HG03103 (cell line): ENCODE results near the gene ABCC1.
"Not testable (repeated sequence)": the region's sequence is repeated elsewhere in the genome, so short reads cannot be mapped to it uniquely, and the experiment has no call there.

Experiments used
- ATAC-seq: cut with Tn5 transposase; IDR thresholded peaks from one replicate; pipeline ENCODE4 v1.9.1; 2021; ENCODE audit warnings: low read depth; ENCODE audit not compliant: unreplicated experiment

Gene ABCC1

DNA sequence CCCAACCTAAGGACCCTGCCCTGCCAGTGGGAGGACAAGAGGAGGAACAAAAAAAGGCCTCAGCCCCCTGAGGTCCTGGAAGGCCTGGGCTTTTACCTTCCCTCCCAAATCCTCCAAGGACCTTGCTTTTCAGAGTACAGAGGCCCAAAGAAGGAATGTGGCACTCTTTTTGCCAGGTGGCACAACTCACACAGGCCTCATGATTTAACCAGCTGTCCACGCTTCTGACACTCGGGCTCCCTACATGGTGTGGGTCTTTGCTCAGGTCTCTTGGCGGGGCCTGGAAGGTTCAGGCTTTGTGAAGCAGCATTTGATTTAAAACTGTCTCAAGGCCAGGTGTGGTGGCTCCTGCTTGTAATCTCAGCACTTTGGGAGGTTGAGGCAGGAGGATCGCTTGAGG lies 153.3 kb downstream of the ABCC1 start:
- ATAC-seq, result no peak

DNA sequence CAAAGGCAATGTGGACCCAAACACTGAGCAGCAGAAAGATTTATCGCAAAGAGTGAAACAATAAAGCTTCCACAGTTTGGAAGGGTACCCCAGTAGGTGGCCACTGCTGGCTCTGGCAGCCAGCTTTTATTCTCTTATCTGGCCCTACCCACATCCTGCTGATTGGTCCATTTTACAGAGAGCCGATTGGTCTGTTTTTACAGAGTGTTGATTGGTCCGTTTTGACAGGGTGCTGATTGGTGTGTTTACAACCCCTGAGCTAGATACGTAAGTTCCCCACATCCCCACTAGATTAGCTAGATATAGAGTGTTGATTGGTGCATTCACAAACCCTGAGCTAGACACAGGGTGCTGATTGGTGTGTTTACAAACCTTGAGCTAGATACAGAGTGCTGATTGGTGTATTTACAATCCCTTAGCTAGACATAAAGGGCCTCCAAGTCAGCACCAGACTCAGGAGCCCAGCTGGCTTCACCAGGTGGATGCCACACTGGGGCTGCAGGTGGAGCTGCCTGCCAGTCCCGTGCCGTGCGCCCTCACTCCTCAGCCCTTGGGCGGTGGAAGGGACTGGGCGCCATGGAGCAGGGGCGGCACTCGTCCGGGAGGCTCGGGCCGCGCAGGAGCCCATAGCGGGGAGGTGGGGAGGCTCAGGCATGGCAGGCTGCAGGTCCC lies 154.9 kb downstream of the ABCC1 start:
- not testable (repeated sequence) for ATAC-seq

DNA sequence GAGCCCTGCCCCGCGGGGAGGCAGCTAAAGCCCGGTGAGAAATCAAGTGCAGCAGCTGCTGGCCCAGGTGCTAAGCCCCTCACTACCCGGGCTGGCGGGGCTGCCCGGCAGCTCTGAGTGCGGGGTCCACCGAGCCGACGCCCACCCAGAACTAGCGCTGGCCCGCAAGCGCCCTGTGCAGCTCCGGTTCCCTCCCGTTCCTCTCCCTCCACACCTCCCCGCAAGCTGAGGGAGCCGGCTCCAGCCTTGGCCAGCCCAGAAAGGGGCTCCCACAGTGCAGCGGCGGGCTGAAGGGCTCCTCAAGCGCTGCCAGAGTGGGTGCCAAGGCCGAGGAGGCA lies 155.4 kb downstream of the ABCC1 start:
- not testable (repeated sequence) for ATAC-seq

DNA sequence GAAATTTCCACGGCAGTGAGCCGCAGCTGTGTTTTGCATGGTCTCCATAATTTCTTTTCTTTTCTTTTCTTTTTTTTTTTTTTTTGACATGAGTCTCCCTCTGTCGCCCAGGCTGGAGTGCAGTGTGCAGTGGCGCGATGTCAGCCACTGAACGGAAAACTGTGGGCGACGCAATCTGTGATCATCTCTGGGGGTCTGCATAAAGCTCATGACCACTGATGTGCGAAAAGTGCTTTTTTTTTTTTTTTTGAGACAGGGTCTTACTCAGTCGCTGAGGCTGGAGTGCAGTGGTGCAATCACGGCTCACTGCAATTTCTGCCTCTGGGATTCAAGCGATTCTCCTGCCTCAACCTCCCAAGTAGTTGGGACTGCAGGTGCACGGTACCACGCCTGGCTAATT lies 156.2 kb downstream of the ABCC1 start:
- no peak for ATAC-seq

DNA sequence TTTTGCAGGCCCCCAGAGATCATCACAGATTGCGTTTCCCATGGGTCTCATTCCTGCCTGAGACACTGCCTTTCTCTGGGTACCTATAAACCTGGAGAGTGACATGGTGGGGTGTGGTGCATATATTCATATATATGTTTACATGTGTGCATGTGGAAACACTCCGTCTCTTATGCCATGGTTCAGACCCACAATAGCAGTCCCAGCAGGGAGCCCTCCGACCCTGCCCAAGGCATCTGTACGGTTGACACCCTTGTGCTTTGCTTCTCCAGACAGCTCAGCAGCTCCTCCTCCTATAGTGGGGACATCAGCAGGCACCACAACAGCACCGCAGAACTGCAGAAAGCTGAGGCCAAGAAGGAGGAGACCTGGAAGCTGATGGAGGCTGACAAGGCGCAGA lies 157.1 kb downstream of the ABCC1 start:
- no peak for ATAC-seq

DNA sequence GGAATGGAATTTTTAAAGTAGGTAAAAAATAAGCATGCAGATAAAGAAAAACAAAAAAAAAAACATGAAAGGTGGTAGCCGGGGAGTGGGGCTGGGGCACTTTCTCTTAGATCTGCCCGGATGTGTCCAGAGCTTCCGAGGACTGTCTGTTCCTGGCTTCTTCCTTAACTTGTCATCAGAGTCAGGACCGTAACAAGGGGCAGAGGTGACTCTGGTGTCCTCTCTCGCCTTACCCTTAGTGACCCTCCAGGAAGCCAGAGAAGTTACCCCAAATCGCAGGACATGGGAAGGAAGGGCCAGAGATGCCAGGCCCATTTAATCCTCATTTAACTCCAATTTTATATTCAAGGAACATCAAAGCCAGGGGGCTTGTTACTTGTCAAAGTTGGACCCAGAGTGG lies 158.4 kb downstream of the ABCC1 start:
- ATAC-seq, result no peak

DNA sequence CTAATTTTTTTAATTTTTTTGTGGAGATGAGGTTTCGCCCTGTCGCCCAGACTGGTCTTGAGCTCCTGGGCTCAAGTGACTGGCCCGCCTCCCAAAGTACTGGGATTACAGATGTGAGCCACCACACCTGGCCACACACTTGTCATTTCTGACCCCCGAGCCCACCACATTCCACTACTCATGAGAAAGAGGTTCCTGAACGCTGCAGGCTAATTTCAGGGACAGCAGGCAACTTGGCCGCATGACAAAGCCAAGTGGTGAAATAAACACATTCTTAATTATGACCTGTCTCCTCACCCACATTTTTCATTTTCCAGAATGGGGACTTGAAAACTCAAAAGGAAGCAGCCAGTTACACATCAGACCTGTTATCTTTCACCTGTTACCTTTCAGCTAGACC lies 159.3 kb downstream of the ABCC1 start:
- no peak for ATAC-seq

DNA sequence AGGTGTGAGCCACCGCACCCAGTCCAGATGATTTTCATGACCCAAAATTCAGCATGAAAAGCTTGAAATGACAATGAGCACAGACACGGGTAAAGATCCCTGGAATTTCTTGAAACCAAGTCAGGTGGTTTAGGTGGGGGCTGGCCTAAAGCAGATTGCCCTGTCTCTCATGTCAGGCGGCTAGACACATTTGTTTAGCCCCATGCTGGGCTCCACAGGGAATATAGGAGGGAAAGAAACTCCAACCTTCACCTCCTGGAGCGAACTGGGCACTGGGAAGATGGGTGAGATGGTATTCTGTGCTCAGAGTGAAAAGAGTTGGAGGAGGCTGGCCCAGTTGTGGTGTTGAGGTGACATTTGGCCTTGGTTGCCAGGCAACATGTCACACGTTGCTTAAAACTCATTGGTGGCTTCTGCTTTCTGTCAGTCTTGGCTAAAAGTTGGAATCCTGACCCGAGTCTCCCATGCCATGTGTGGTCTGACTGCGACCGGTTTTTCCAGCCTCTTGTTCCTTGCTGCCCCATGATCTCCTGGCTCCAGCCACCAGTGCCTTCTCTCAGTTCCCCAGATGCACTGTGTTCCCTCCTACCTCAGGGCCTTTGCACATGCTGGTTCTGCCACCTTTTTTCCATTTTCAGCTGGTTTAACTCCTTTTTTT lies 160.2 kb downstream of the ABCC1 start:
- no peak for ATAC-seq

DNA sequence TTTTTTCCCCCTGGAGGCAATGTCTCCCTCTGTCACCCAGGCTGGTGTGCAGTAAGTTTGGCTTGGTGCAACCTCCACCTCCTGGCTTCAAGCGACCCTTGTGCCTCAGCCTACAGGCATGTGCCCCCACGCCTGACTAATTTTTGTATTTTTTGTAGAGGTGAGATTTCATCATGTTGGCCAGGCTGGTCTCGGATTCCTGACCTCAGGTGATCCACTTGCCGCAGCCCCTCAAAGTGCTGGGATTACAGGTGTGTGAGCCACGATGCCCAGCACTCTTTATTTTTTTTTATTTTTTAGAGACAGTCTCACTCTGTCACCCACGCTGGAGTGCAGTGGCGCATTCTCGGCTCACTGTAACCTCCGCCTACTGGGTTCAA lies 160.7 kb downstream of the ABCC1 start:
- no peak for ATAC-seq

DNA sequence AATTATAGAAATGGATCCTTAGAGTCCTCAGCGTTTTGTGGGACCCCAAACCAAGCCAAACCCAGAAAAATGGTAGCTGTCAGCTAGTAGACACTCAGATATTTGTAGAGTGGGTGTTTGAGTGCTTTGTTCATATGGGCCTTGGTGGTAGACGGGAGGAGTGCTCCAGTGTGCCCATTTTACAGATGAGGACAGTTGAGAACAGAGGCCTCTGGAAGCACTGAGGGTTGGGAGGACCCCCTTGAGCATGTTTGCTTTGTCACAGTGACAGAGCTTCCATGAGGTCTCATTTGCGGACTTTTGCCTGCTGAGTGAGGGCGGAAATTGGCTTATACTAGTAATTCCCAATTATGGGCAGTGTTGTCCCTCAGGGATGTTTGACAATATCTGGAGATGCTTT lies 162.2 kb downstream of the ABCC1 start:
- no peak for ATAC-seq

DNA sequence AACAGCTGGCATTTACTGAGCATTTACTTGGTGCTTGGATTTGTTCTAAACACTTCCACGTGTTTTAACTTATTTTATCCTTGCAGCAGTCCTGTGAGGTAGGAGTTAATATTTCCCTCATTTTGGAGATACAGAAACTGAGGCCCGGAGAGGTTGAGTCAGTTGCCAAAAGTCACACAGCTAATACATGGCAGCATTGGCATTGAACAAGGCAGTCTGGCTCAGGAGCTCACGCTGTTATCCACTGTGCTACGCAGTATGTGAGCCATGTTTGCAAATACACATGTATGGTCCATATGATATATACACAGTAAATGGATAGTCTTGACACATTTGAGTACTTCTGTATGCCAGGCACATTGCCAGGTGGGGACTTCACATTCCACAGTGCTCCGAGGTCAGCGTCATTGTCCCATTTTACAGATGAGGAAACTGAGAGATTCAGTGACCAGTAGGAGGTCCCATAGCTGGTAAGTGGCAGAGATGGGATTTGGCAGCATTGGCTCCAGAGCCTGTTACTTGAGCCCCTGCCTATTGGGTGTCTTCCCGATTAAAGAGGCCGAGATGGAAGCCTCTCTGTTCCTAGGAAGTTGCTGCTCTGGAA lies 163.1 kb downstream of the ABCC1 start:
- ATAC-seq, result no peak

DNA sequence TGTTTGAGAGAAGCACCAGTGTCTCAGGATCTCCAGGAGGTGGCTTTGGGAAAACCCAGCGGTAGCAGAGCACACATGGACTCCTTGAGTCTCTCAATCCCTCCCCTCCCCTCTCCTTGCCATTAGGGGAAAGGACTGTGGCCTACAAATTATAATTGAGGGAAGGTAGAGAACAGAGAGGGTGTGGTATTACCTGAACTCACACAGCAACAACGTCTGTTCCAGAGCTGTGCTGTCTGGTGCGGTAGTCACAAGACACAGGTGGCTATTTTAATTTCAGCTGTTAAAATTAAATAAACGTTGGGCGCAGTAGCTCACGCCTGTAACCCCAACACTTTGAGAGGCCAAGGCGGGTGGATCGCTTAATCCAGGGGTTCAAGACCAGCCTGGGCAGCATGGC lies 163.7 kb downstream of the ABCC1 start:
- ATAC-seq, result no peak

DNA sequence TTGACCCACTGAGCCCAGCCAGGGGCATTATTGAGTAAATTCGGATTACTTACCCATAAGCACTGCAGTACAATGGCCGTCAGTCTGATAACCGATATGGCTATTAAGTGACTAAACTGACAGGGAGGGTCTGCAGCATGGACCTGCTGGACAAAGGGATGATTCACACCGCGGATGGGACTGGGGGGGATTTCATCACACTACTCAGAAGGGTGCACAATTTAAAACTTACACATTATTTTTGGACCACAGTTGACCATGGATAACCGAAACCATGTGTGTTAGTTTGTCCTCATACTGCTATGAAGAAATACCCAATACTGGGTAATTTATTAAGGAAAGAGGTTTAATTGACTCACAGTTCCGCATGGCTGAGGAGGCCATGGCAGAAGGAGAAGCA lies 167.4 kb downstream of the ABCC1 start:
- ATAC-seq, result no peak

DNA sequence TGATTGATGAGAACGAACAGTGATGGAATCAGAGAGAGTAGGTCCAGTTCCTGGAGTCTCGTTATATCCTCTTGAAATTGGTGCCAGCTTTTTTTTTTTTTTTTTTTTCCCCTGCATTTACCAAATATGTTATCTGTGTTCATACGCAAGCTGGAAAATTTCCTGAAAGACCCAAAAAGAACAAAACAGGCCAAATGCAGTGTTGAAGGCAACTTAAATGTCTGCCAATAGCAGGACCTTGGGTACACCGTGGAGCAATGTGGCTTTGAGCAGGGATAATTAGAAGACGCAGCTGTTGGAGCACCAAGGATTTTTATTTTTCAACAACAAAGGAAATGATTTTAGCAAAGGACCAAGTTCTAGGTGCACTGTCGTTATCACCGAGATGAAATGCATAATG lies 168.9 kb downstream of the ABCC1 start:
- ATAC-seq, result no peak

DNA sequence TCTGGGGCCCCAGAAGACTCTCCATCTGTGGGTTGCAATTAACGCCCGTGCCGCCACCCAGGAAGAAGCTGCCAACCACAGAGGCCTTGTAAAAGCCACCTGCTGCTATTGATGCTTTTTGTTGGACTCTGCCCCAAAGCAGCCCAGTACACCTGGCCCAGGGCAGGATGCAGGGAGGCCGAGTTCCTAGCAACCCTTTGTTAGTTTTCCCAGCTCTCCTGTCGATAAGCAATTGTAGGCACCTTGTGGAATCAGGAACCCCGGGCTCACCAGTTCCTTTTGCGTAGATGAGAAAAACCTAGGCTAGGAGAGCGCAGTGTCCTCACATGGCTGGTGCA lies 170.6 kb downstream of the ABCC1 start:
- ATAC-seq, result no peak

DNA sequence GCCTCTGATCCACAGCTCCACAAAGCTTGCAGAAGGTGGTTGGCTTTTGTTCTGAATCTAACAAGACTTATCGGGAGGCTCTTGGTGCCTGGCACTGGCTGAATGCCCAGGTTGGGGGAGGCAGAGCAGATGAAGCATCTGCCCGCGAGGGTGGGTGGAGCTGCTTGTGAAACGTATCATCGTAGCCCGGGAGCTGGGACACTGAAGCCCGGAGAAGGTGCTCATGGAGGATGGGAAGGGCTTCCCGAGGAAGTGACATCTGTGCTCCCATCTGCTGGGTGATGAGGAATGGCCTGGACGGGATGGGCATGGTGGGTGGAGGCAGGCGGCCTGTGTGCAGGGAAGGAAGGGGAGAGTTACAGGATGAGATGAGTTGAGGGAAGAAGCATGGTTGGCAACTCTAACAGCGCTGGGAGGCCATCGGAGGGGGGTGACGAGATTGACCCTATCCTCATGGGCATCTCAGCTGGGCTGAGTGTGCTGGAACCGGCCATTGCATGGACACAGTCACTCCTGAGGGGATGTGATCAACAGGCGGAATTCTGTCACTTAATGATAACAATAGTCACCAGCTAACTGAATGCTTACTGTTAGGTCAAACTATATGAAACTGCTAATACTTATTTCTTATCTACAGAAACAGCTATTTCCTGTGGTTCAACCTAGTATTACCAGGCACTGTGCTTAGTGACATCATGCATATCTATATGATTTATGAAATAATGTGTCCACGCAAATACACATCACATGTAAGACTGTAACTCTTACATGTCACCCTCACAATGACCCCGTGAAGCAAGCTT lies 171.2 kb downstream of the ABCC1 start:
- no peak for ATAC-seq

DNA sequence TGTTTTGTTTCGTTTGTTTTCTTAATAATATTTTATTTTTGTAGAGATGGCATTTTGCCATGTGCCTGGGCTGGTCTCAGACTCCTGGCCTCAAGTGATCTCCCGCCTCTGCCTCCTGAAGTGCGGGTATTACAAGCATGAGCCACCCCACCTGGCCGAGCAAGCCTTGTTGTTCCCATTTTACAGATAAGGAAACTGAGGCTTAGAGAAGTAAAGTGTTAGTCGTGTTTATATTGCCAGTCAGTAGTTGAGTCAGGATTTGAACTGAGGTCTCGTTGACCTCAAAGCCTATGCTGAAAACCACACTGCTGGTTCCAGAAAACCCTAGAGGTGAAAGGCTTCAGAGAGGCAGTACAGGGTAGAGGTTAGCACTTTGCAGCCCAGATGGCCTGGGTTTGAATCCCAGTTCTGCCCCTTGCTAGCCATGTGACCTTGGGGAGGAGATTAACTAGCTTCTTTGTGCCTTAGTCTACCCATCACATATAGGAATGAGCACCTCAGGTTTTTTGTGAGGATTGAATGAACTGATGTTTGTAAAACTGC lies 171.8 kb downstream of the ABCC1 start:
- no peak for ATAC-seq

DNA sequence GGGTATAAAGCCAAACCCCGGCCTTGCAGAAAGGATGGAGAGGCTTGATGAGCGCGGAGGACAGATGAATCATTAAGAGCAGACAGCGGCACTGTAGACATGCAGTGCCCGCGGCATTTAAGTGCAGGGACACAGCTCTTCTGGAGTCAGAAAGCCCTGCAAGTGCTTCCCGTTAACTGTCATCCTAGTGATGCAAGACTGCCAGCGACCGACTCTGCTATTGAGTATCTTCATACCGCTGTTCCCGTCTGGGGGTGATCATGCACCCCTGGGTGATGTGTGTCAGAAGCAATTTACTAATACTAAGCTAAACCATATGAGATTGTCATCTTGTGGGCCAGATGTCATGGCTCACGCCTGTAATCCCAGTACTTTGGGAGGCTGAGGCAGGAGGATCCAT lies 172.8 kb downstream of the ABCC1 start:
- ATAC-seq, result no peak

DNA sequence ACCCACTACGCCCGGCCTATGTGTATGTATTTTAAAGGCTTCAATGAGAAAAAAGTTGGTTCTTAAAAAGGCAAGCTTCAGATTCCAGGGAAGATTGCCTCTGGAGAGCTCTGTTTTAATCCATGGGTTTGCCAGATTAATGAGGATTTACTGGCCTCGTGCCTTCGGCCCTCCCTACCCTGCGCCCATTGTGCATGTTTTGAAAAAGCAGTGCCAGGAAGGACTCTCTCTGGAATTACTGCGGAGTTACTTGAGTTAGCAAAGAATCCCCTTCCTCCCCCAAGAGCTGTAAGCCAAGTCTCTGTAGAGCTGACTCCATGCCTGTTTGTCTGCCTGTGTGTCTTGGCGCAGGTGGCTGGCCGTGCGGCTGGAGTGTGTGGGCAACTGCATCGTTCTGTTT lies 175.0 kb downstream of the ABCC1 start:
- ATAC-seq, result no peak

DNA sequence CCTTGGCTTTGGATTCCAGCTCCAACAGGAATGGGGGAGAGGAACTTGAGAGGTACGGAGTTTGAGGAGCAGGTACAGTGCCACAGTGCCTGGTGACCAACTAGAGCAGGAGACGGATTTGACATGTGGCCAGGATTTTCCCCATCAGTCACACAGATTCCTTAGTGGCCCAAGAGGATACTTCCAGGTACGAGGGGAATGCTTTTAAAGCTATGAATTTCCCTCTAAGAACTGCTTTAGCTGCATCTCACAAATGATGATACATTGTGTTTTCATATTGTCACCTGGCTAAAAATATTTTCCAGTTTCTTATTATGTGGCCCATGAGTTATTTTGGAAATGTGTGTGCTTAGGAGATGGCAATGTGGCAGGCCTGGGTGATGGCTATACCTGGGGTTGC lies 175.6 kb downstream of the ABCC1 start:
- no peak for ATAC-seq

DNA sequence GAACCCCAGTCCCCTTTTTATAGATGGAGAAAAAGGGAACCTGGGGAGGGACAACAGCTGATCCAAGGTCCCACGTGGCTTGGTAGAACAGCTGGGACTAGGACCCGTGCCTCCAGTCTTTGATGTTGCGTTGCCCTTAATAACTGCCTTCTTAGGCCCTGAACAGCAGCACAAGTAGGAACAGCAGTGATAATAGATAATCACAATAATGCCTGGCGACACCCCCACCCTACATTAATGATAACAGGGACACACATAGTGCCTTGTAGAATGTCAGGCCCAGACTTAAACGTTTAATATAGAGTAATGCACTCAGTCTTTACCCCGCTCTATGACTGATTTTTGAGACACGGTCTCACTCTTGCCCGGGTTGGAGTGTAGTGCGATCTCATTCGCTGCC lies 177.5 kb downstream of the ABCC1 start:
- ATAC-seq, result no peak
